Ascending aorta (tissue), 2 donors: Measurements from ENCODE around the gene SLFN13. TPM values are rescaled to one million over a fixed set of nuclear protein-coding genes. Genes with fewer than 3 reads are reported as not detected.
"Not testable (repeated sequence)": the region's sequence is repeated elsewhere in the genome, so short reads cannot be mapped to it uniquely, and the experiment has no call there.

ENCODE experiments used
- DNase-seq, 2 donors: peaks; one replicate each; pipeline ENCODE4 v3.0.0-alpha.2; 2019; ENCODE audit warnings: low spot score in 2 of 2
- H3K27ac ChIP-seq, 2 donors: fragments of 200-600 bp; sonication (generic); one replicate each; pipeline ENCODE4 v1.5.1; 2016 to 2017; ENCODE audit warnings: mild to moderate bottlenecking in 1 of 2
- H3K27me3 ChIP-seq: fragments of 200-600 bp; sonication (generic); one replicate; pipeline ENCODE4 v1.5.1; 2017
- H3K36me3 ChIP-seq, 2 donors: fragments of 200-600 bp; sonication (generic); one replicate each; pipeline ENCODE4 v1.5.1; 2016
- H3K4me1 ChIP-seq, 2 donors: fragments of 200-600 bp; sonication (generic); one replicate each; pipeline ENCODE4 v1.5.1; 2016 to 2017; ENCODE audit warnings: mild to moderate bottlenecking in 1 of 2
- H3K4me3 ChIP-seq, 2 donors: fragments of 200-600 bp; sonication (generic); one replicate each; pipeline ENCODE4 v1.5.1; 2016 to 2017; ENCODE audit warnings: mild to moderate bottlenecking in 1 of 2
- H3K9me3 ChIP-seq, 2 donors: fragments of 200-600 bp; sonication (generic); one replicate each; pipeline ENCODE4 v1.5.1; 2016
- CTCF ChIP-seq, 3 experiments: fragments of 200-600 bp in 2 of 3; fragments of 450-650 bp in 1 of 3; sonication (generic) in 2 of 3; IDR thresholded peaks; one replicate each; pipeline ENCODE4 v1.5.1; 2016 to 2019; ENCODE audit warnings: antibody characterized with exemption in 3 of 3, mild to moderate bottlenecking in 1 of 3, moderate library complexity in 1 of 3
- intact Hi-C: fragments of 100-400 bp; cut with DNase I; formaldehyde crosslinking; loops from one replicate; pipeline ENCODE4 v1.15.1; 2023
- total RNA-seq: library from RNA; depleted of rRNA; stranded (reverse); fragments of >200 nt; gene quantifications from one replicate; pipeline ENCODE4 v1.1.0, GENCODE V29; 2016

Gene SLFN13
- total RNA-seq, 1 donor from 2014 or later: 7.1 TPM

- DNase-seq: no peak
- intact Hi-C loops: no loop called here
Measured at GRCh38 chr17:35468475-35468874, 19.9 kb upstream of the SLFN13 start.

GRCh38 chr17:35467824-35468223 is 19.3 kb upstream of the SLFN13 start:
- no peak overlapping the region for H3K27ac ChIP-seq
- no peak for DNase-seq
- intact Hi-C loops: no loop called here
- no peak for TF ChIP-seq CTCF (IDR thresholded peaks at IDR 0.05)
- no peaks in the 10 kb centered on the region for H3K4me1 ChIP-seq
- no peaks in the 10 kb centered on the region for H3K27me3 ChIP-seq
- no peaks in the 10 kb centered on the region for H3K36me3 ChIP-seq
- no peaks in the 10 kb centered on the region for H3K9me3 ChIP-seq
- H3K4me3 ChIP-seq: no peak overlapping the region

More at GRCh38 chr17:35468475-35468874, 19.9 kb upstream of the SLFN13 start:
- no peaks in the 10 kb centered on the region for H3K9me3 ChIP-seq
- TF ChIP-seq CTCF (IDR thresholded peaks at IDR 0.05): no peak
- no peak overlapping the region for H3K4me3 ChIP-seq
- H3K27ac ChIP-seq: no peak overlapping the region
- H3K4me1 ChIP-seq: no peaks in the 10 kb centered on the region
- no peaks in the 10 kb centered on the region for H3K36me3 ChIP-seq
- no peaks in the 10 kb centered on the region for H3K27me3 ChIP-seq

- no peaks in the 10 kb centered on the region for H3K27me3 ChIP-seq
- intact Hi-C loops: no loop called here
- H3K4me1 ChIP-seq: no peaks in the 10 kb centered on the region
- peak overlapping the region; percentile 18 to 48 for H3K4me3 ChIP-seq
- no peaks in the 10 kb centered on the region for H3K36me3 ChIP-seq
- H3K9me3 ChIP-seq: no peaks in the 10 kb centered on the region
- no peak for TF ChIP-seq CTCF (IDR thresholded peaks at IDR 0.05)
- DNase-seq: peak in 1 of 2 donors; percentile 65
- no peak overlapping the region for H3K27ac ChIP-seq
Measured at GRCh38 chr17:35460354-35460851, 11.8 kb upstream of the SLFN13 start.

- H3K36me3 ChIP-seq, H3K27me3 ChIP-seq, DNase-seq, H3K9me3 ChIP-seq, intact Hi-C loops, H3K27ac ChIP-seq, H3K4me3 ChIP-seq, H3K4me1 ChIP-seq: not testable (repeated sequence)
Measured at GRCh38 chr17:35454035-35454434, 5.5 kb upstream of the SLFN13 start.

- no peak overlapping the region for H3K27ac ChIP-seq
- DNase-seq: no peak
- intact Hi-C loops: no loop called here
- TF ChIP-seq CTCF (IDR thresholded peaks at IDR 0.05): no peak
- no peaks in the 10 kb centered on the region for H3K27me3 ChIP-seq
- peaks cover 0 to 6% of the 10 kb centered on the region in 2 donors for H3K4me1 ChIP-seq
- no peaks in the 10 kb centered on the region for H3K36me3 ChIP-seq
- no peaks in the 10 kb centered on the region for H3K9me3 ChIP-seq
- H3K4me3 ChIP-seq: no peak overlapping the region
Measured at GRCh38 chr17:35453171-35453570, 4.6 kb upstream of the SLFN13 start.

GRCh38 chr17:35449371-35449931 is 885 bp upstream of the SLFN13 start:
- H3K4me1 ChIP-seq: peaks cover 0 to 9% of the 10 kb centered on the region in 2 donors
- no peaks in the 10 kb centered on the region for H3K9me3 ChIP-seq
- intact Hi-C loops: loop anchor here (2.0 to 5.0 kb wide), 3 partner anchors 17 to 118 kb away; partner anchors contain the start of genes SLFN11 and SLFN12
- H3K27ac ChIP-seq: peak overlapping the region in 1 of 2 donors; percentile 26
- H3K4me3 ChIP-seq: peak overlapping the region; percentile 69 to 96
- no peaks in the 10 kb centered on the region for H3K36me3 ChIP-seq
- H3K27me3 ChIP-seq: no peaks in the 10 kb centered on the region
- no peak for TF ChIP-seq CTCF (IDR thresholded peaks at IDR 0.05)
- no peak for DNase-seq
